Stomach (tissue), 9 donors: ENCODE results near the gene BAZ2A. TPM values are rescaled to one million over a fixed set of nuclear protein-coding genes. Genes with fewer than 3 reads are reported as not detected.

Experiments used
- DNase-seq, 2 donors: peaks; one replicate each; pipeline versions ENCODE4 v3.0.0 to v3.0.0-alpha.2; 2013 to 2019
- H3K27ac ChIP-seq, 5 donors: fragments of 200-600 bp in 4 of 5; sonication (generic) in 4 of 5; one replicate each; pipeline ENCODE4 v1.5.1; 2013 to 2019; ENCODE audit warnings: mild to moderate bottlenecking in 1 of 5, moderate library complexity in 1 of 5
- H3K27me3 ChIP-seq, 3 donors: fragments of 200-600 bp; sonication (generic); one replicate each; pipeline ENCODE4 v1.5.1; 2017 to 2019; ENCODE audit warnings: mixed run types in 1 of 3
- H3K36me3 ChIP-seq, 4 donors: fragments of 200-600 bp; sonication (generic); 1 replicate in 3 of 4; 2 replicates in 1 of 4; pipeline ENCODE4 v1.5.1; 2016 to 2019
- H3K4me1 ChIP-seq, 4 donors: fragments of 200-600 bp; sonication (generic); one replicate each; pipeline ENCODE4 v1.5.1; 2016 to 2019
- H3K4me3 ChIP-seq, 4 donors: fragments of 200-600 bp; sonication (generic) in 3 of 4; one replicate each; pipeline ENCODE4 v1.5.1; 2016 to 2019; ENCODE audit warnings: mild to moderate bottlenecking in 1 of 4
- H3K9me3 ChIP-seq, 4 donors: fragments of 200-600 bp; sonication (generic); one replicate each; pipeline ENCODE4 v1.5.1; 2016 to 2019
- CTCF ChIP-seq, 7 experiments: fragments of 450-650 bp in 4 of 7; fragments of 200-600 bp in 3 of 7; sonication (generic) in 3 of 7; IDR thresholded peaks; one replicate each; pipeline ENCODE4 v1.5.1; 2016 to 2019; ENCODE audit warnings: antibody characterized with exemption in 7 of 7, control low read depth in 2 of 7, mild to moderate bottlenecking in 1 of 7
- EP300 ChIP-seq: sonication (generic); formaldehyde crosslinking; IDR thresholded peaks from one replicate; pipeline ENCODE4 v1.6.1; 2017; ENCODE audit warnings: antibody characterized with exemption
- POLR2A ChIP-seq, 4 donors: fragments of 450-650 bp; IDR thresholded peaks; one replicate each; pipeline ENCODE4 v1.6.1; 2016; ENCODE audit warnings: antibody characterized with exemption in 4 of 4, control low read depth in 2 of 4, mild to moderate bottlenecking in 1 of 4, moderate library complexity in 1 of 4
- POLR2AphosphoS5 ChIP-seq, 3 donors: sonication (generic); formaldehyde crosslinking; IDR thresholded peaks; one replicate each; pipeline ENCODE4 v1.6.1; 2016; ENCODE audit warnings: antibody characterized with exemption in 3 of 3
- WGBS, 5 donors: extraction: QIAGEN DNeasy Blood & Tissue Kit in 3 of 5; methylation state at CpG; one replicate each; pipeline versions ENCODE4 v1.1.5 to v1.1.7; 2013 to 2018; 5-methylcytosine and 5-hydroxymethylcytosine counted together
- intact Hi-C: fragments of 100-400 bp; cut with DNase I; formaldehyde crosslinking; loops from one replicate; pipeline ENCODE4 v1.15.1; 2023; ENCODE audit warnings: low total_unique reads
- polyA plus RNA-seq, 3 donors: library from polyadenylated mRNA; stranded (reverse); fragments of 200-250 nt; gene quantifications; one replicate each; pipeline ENCODE4 v1.2.3, GENCODE V29; 2013
- total RNA-seq, 5 donors: library from RNA; depleted of rRNA; stranded (reverse); fragments of >200 nt; gene quantifications; one replicate each; pipeline versions ENCODE4 v1.1.0 to v1.2.3, GENCODE V29; 2014 to 2016
- donor health status: healthy with polysubstance abuse.
- donor health status: Bipolar disorder and iron deficiency.
- donor health status: healthy.

The BAZ2A gene
- total and polyA plus RNA-seq, 8 donors = 9.5 to 158 (median 75.5) TPM

DNA sequence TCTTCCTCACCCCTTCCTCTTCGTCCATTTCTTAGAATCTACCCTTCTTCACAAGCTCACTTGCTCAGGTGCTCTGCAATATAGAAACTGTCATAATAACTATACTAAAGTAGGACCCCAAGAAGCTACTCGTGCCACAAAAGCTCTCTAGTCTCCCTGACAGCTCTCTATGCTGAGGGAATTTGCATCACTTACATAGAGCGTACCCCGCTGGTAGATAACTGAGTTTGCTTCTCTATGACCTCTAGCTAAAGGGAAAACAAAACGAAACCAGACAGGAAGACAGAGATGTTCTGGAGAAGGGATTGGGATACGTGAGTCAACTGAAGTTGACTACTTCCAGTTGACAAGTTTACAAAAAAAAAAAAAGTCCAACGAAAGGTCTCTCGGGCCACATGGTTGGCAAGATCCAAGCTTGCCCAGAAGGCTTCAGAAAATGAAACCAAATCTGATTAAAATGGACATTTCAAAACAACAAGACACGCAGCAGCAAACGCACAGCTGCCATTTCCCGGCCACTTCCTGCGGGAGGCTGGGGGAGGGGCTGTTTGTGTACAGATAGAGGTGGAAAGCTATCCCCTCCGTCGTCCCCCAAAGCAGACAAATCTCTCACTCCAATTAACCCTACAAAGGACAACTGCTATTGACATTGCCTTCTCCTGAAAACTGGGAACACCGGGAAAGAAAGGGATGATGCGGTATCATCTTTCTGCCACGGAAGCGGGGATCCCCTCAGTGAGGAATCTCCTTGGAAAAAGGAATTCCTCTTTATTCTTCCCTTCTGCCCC is 1.3 kb downstream of the BAZ2A start:
- peaks cover 46 to 82% (median 71%) of the 10 kb centered on the region in 4 donors for H3K4me1 ChIP-seq
- WGBS, 5 donors = 0 to 1% (median 0%) methylated on average over 18 of the region's 18 CpGs

DNA sequence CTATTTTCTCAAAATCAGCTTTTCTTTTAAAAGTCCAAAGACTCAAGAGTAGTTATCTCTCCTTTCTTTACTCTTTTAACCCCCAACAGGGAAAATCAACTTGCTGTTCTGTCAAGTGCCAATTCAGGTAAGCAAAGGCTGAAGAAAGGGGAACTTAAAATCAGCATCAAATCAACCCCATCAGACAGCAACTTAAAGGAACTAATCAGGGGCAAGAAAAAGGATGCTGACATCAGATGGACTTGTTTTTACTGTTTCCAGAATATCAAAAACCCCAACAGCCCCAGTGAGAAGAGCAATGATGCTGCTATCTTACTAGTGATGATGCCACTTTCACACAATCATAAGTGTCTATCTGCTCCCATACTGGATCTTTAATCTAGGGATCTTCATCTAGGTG is 3.4 kb downstream of the BAZ2A start:
- H3K9me3 ChIP-seq = no peaks in the 10 kb centered on the region
- intact Hi-C loops = no loop called here
- peak overlapping the region in 1 of 4 donors; percentile 5 for H3K4me3 ChIP-seq
- peaks cover 36 to 82% (median 60%) of the 10 kb centered on the region in 4 donors for H3K4me1 ChIP-seq
- no peak for DNase-seq
- H3K27ac ChIP-seq = no peak overlapping the region
- H3K27me3 ChIP-seq = no peaks in the 10 kb centered on the region
- H3K36me3 ChIP-seq = peaks cover 11 to 33% (median 19%) of the 10 kb centered on the region in 4 donors
- TF ChIP-seq POLR2A (IDR thresholded peaks at IDR 0.05) (no peak), POLR2AphosphoS5 (IDR thresholded peaks at IDR 0.05) (no peak), EP300 (no peak), CTCF (IDR thresholded peaks at IDR 0.05) (no peak)

More for the DNA sequence above, 1.3 kb downstream of the BAZ2A start:
- TF ChIP-seq POLR2AphosphoS5 (IDR thresholded peaks at IDR 0.05) (peak in 2 of 3 donors; percentile 58 to 66), POLR2A (IDR thresholded peaks at IDR 0.05) (no peak)
- H3K27ac ChIP-seq = peak overlapping the region; percentile 87 to 97 (median 91)
- intact Hi-C loops = no loop called here
- H3K36me3 ChIP-seq = peaks cover 0 to 14% (median 11%) of the 10 kb centered on the region in 4 donors
- H3K4me3 ChIP-seq = peak overlapping the region; percentile 79 to 100 (median 90)
- peak; percentile 70 to 86 for DNase-seq
- no peaks in the 10 kb centered on the region for H3K9me3 ChIP-seq
- H3K27me3 ChIP-seq = no peaks in the 10 kb centered on the region

GRCh38 chr12:56622535-56622934 is 7.6 kb downstream of the BAZ2A start:
- Histone ChIP-seq H3K27ac (no peak overlapping the region), H3K9me3 (no peaks in the 10 kb centered on the region), H3K4me3 (no peak overlapping the region), H3K36me3 (peaks cover 13 to 74% (median 50%) of the 10 kb centered on the region in 4 donors), H3K4me1 (peaks cover 24 to 87% (median 44%) of the 10 kb centered on the region in 4 donors), H3K27me3 (no peaks in the 10 kb centered on the region)
- DNase-seq = no peak
- 89 to 97% (median 91%) methylated on average over 1 of the region's 1 CpG for WGBS, 5 donors
- TF ChIP-seq POLR2AphosphoS5 (IDR thresholded peaks at IDR 0.05) = no peak
- TF ChIP-seq POLR2A (IDR thresholded peaks at IDR 0.05) = no peak
- TF ChIP-seq EP300 = no peak
- no peak for TF ChIP-seq CTCF (IDR thresholded peaks at IDR 0.05)
- intact Hi-C loops = no loop called here

- no peaks in the 10 kb centered on the region for H3K27me3 ChIP-seq
These were observed 13.2 kb downstream of the BAZ2A start for GRCh38 chr12:56616925-56617324.

More at GRCh38 chr12:56616925-56617324, 13.2 kb downstream of the BAZ2A start:
- H3K27ac ChIP-seq = no peak overlapping the region
- DNase-seq = no peak
- peaks cover 61 to 99% (median 89%) of the 10 kb centered on the region in 4 donors for H3K36me3 ChIP-seq
- H3K4me1 ChIP-seq = peaks cover 5 to 45% (median 12%) of the 10 kb centered on the region in 4 donors
- no peak overlapping the region for H3K4me3 ChIP-seq
- H3K9me3 ChIP-seq = no peaks in the 10 kb centered on the region
- TF ChIP-seq POLR2AphosphoS5 (IDR thresholded peaks at IDR 0.05) (no peak), CTCF (IDR thresholded peaks at IDR 0.05) (no peak), EP300 (no peak), POLR2A (IDR thresholded peaks at IDR 0.05) (no peak)
- intact Hi-C loops = no loop called here
